ENCODE data around the gene GALNT7.

GALNT7 gene

DNA sequence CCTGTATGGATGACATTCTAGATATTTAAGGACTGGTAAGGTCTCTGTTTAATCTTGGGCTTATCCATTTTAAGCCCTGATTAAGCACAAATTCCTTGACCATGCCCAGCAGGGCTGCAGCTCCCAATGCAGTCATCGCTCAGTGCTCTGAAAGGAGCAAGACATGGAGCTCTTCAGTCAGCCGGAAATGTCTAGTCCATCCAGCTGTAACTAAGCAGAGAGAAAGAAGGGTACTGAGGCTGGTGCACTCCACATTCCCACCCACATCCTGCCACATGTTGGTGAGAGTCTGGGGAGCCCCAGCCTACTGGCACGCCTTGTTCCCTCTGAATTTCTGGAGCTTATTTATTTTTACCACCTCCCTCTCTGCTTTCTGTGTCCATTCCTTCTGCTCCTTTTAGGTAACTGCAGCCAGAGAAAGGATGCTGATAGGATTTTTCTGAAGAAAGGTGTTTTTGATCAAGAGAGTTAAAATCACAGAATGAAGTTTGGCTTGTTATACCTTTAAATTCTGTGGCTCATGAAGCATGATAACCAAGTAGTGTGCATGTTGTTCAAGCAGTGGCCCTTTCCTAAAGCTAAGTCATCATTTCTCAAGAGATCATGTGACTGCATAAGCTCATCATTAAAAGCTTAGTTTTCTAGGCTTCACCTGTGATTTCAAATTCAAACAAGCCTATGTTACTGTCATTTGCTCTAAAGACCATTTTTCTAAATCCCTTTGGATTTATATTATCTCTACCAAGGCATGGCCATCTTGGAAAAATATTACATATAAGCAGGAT is 74.0 kb downstream of the GALNT7 start:
- no peak for DNase-seq

DNA sequence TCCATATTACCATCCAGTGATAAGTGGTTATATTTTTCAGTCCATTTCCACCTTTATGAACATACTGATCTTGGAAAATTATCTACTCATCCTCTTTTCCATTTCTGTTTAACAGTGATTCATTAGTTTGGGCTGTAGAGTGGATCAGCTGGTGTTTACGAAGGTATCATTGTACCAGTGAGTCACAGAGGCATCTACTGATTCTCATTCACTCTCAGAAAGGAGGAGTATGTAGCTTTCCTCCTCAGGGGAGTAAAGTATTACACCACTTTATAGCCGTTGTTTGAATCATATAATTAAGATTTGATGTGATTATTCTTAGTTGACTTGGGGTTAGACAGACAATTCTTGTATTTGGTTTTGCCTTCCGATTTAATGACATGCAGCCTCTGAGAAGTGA is 74.7 kb downstream of the GALNT7 start:
- DNase-seq = no peak

DNA sequence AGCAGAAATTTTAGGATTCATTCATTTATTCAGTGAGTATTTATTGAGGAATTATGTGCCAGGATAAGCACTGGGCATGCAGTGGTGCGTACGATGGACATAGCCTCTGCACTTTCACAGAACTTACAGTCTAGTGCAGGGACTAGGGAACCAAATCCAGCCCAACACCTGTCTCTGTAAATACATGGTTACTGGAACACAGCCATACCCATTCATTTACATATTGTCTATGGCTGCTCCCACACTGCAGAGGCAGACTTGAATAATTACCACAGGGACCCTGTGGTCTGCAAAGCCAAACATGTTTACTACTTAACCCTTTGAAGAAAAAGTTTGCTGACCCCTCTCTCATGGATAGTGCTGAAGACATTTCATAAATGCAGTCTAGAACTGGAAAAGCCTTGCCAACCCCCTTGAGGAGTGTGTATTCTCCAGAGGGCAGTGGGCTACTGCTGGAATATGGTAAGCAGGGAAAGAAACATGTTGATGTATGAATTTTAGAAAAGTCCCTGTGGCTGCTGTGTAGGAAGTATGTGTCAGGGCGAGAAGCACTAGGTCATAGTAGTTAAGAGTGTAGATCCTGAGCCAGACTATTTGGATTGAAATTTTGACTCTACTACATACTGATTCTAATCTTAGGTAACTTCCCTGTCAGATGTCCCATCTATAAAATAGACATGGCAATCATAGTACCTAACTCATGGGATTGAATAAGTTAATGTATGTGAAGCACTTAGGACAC is 75.5 kb downstream of the GALNT7 start:
- no peak for DNase-seq

DNA sequence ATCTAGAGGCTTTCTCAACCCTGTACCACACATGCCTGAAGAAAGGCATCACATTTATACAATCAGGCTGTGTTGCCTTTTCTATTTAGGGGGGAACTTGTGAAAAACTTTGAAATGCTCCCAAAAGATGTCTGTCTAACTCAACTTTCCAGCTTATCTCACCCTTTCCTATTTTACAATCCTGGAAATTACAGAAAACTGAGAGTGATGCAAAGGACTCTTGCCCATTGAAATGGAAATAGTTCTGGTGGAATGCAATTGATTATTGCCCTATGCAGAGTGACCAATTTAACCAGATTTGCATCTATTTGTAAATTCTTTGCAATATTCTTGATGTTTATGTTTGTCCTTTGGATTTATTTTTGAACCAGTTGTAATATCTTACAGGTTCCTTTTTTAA is 77.3 kb downstream of the GALNT7 start:
- no peak for DNase-seq

DNA sequence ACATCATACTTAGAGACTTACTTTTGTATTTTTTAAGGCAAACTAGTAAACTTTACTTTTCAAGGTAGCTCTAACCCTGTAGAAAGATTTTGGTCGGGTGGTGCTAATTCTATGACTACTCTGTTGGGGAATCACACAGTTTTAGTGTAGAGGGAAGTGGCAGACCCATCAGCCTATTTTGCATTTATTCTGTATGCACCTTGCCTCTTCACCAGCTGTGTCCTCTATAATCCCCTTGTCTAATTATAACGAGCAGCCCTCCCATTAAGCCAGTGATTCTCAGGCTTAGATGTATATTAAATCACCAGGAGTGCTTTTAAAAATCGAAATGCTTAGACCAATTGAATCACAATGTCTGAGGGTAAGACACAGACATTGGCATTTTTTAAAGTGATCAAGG is 78.1 kb downstream of the GALNT7 start:
- no peak for DNase-seq

DNA sequence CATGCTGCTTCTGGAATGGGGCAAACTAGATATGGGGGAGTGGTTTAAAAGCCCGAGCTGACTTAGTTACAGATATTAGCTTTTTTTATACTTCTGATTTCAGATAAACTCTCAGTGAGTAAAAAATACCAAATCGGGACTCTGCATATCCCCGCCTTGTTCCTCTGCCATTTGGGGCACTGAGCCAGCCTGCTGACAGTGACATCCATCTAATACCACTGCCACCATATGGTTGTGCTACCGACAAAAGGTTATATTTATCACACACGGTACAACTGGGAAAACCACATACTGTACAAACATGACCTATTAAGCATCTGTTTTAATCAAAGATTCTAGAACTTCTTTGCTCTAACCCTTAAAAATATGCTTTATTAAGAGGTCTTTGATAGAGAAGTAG is 78.7 kb downstream of the GALNT7 start:
- DNase-seq = no peak

DNA sequence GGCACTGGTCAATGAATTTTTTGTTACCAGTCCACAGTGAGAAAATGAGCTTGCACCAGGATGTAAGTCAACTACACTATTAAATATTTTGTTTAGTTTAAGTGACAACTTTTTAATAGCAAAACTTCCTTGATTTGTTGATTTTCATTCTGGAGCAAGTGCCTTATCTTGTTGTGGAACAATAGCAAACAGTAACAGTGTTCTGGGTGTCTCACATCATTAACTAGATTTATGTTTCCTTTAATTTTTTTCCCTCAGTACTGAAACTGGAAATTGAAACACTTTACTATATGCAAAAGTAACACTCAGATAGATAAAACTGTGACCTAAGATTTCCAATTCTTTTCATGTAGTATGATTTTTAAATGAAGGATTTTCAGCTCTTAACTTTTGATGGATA is 80.1 kb downstream of the GALNT7 start:
- DNase-seq = no peak

DNA sequence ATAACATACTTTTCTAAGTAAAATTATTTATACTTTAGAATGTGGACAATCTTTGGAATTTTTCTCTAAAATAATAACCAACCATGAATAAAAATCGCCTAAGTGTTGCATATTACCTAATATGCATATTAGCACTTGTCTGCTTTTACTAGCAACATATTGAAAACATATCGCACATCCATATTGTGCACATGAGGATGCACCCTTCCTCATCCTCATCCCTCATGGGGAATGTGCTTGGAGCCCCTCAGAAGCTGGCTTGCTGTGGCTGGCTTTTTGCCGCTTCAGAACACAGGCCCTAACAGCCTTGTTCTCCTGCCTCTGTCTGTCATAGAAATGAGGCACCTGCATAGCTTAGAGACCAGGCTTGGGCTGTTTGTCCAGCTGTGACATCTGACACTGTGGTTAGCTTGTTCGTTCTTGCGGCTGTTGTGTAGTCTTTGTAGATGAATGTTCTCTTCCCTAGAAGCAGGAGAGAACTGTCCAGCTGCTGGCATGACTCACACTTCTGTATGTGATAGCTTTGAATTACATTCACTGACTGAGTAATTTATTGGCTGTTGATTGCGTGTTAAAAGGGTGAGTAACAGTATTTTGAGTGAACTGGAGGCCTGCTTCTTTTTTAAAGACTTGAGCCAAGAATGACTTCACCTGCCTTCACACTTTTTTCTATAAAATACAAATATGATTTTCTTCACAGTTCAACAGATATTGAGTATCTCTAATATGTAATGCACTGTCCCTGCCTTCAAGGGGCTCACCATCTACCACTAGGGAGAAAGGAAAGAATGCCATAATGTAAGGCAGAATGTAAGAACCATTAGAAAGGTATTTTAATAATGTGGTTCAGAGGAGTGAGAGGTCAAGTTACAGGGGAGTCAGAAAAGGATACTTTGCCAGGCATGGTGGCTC is 83.7 kb downstream of the GALNT7 start:
- peak; percentile 48 for DNase-seq

DNA sequence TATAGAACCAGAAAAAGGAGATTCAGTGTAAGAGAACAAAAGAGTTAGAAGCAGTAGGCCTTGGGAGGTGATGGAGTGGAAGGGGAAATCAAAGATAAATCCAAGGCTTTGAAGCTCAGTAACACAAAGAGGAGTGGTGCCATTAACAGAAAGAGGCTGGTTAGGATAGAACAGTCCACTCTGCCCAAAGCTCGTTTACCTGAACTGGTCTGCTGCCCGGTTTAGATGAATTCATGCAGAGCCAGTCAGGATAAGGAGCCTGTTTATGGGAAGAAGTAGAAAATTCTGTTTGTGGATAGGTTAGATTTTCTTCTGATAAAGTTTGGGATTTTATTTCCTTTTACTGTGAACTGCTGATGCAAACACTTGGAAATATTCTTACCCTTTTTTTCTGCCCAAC is 85.0 kb downstream of the GALNT7 start:
- DNase-seq = no peak

DNA sequence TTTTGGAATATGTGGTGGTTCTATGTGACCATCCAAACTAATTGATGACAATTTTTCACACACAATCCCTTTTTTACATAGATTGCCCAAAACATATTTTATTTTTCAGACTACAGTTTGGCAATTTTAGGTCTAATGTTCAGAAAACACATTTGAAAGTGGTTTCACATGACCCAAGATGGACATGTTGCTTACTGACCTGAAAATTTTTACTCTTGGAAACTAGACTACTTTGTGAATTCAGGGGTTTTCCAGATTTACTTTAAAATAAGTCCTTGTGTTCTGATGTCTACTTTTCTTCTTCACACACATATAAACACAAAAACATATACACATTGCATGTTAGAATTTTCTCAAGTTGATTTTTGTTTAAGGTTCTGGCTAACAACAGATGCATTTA is 86.0 kb downstream of the GALNT7 start:
- no peak for DNase-seq

DNA sequence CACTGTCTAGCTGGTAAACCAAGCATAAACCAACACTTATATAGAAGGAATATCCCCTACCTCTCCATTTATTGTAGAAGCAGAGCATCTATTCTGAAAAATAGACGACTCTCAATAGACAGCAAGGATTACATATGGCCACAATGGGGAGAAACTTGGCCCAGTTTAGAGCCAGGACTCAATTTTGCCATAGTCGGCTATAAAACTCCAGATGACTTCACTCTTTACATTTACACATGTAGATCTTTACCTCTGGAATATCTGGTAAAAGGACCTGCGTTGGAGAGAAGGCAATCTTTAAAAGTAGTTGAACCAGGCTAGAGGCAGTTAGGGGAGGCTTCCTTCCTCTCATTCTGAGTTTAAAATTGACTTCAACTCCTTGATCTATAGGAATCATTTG is 88.2 kb downstream of the GALNT7 start:
- DNase-seq = no peak

DNA sequence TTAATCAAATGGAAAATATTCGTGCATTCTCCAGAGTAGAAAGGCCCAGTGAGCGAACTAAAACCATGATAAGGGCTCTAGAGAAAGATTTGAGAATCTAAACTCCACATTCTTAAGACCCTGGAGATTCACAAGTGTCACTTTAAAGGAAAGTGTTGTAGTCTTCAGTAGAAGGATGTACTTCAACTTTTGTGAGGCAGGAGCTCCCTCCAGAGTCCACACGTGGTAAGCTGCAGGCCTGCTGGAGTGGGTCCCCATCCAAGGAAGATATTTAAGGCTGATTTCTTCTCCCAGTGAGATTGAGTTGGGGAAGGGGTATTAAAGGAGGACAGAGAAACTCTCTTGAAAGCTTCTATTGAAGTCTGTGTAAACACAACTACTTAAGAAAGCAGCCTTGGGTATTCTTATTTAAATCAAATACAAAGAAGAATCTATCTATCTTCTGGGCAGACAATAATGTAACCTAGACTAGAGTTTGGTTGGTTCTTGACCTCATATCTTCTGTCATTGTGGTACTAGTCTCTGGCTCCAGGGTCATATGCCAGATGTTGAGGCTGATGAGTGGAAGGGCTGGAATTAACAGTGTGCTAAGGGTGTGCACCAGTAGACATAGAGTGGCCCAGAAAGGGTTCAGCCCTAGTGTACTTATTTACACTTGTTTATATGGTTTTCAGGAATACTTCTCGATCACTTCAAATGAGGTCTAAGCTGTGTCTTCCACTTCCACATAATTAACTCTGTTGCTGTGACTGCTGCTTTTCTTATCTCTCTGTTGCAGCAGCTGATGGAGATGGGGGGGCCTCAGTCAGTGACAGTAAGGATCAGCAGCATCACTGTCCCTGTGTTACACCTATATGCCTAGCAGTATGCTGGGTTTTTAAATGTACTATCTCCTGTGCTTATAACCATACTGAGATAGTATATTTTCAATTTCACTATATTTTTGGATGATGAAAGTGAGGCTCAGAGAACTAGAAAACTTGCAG is 89.4 kb downstream of the GALNT7 start:
- DNase-seq = no peak

DNA sequence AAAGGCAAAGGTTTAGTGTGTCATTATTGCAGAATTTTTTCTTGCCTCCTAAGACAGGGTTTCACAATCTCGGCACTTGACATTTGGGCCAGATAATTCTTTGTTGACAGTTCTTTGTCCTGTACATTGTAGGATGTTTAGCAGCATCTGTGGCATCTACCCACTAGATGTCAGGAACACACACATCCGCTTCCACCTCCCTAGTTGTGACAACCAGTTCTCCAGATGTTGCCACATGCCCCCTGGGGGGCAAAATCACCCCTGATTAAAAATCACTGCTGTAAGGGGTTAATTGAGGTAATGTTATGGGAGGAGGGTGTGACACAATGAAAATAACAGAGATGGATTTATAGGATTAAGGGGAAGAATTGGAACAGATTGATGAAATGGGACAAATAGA is 90.3 kb downstream of the GALNT7 start:
- DNase-seq = no peak

DNA sequence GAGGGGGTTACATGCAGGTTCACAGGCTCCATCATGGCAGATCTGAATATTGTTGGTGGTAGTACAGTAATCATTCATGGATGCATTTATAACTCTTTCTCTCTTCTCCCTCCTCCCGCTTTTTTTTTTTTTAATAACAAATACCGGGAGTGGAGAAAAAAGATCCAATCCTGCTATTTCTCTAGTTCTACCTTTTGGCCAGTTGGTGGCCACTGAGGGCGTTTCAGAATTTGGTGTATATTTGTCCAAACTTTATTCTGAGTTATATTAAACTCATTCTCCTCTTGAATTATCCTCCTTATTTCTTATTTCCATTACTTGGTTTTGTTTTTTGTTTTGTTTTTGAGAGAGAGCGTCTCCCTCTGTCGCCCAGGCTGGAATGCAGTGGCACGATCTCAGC is 90.7 kb downstream of the GALNT7 start:
- DNase-seq = no peak

DNA sequence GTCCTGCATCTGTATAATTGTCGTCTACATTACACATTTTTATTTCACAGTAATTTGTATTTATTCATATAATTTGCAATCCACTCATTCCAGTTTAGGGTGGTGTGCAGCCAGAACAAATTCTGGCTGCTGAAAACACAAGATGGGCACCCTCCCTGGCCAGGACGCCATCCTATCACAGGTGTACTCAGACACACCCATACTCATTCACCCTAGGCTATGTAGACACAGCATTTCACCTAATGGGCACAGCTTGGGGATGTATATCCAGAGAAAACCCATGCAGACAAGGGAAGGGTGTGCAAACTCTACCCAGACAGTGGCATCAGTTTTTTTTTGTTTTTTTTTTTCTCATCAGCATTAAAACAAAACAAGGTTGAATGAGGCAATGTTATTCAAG is 92.4 kb downstream of the GALNT7 start:
- no peak for DNase-seq

DNA sequence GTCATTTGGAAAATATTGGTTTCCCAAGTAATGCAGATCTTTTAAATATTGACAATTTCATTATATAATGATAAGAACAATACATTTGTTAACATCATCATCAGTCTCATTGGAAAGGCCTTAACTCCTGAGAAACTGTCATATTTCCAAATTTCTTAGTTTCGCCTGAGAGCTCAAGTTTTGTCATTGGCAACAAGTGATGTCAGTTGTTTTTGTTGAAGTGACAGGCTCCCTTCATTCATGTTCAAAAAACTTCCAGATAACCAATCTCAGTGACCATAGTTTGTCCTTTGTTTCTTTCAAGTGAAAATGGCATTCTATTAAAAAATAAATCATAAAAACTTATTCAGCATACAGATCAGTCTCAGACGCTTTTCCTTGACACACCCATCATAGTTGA is 93.8 kb downstream of the GALNT7 start:
- DNase-seq = no peak

DNA sequence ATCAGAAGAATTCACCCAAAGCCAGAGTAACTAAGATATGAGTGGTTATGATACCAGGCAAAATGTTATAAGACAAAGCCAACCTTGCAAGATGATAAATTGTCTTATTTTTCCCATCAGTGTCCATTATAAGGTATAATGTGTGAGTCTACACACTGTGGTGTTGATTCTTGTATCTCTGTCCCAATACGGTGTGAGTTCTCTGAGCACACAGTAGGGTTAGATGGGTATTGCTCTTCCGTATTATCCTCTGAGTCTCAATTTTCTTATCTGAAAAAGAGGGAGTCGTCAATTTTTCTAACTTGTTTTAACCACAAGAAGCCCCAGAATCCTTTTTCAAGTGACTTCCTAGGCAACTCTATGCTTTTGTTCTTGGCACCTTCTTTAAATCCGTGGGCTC is 95.6 kb downstream of the GALNT7 start:
- DNase-seq = no peak

DNA sequence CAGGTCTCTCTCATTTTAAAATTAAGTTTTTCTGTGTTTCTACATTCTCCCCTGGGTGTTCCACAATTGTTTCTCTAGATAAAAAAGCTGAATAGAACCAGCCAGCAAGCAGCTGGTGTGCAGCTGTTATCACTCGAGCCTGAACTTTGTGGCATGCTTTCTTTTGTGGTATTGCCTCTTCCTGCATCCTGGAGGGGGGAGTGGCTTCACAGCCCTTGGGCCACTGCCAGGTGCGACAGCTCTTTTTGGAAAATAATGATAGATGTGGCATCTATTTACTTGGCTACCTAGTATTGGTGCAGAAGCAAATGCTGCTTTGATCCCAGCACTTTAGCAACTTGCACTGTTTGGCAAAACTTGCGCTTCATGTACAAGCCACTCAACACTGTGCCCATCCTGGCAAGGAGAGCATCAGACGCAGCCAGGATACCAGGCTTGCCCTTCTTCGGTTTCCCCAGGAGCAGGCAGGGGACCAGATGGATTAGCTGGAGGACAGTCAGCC is 96.1 kb downstream of the GALNT7 start:
- DNase-seq = no peak

DNA sequence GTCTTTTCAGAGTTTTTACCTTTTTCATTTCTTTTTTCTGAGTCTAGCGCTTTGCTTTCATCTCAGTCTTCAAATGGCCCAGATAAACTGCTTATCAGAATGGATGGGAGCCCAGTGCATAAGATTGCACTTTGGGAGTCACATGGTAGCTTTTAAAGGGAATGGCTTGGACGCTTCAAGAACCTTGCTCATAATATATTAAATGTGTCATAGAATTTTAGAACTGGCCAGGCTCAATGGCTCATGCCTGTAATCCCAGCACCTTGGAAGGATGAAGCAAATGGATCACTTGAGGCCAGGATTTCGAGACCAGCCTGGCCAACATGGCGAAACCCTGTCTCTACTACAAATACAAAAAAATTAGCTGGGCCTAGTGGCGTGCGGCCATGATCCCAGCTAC is 97.1 kb downstream of the GALNT7 start:
- no peak for DNase-seq

DNA sequence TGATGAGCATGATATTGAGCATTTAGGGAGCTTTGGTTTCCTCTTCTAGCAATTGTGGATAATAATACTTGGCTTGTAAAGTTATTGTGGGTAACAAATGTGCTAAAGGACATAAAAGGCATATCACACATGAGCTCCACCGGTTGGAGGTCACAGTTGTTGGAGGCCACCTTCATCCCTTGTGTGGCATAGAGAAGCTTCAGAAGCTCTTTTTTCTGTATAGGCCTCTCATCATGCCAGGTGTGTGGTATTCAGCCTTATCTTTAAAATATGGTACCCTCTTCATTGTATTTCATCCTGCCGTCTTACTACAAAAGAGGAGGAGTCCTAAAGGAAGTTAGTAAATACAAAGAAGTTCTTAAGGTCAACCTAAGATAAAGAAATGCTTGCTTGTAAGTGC is 99.1 kb downstream of the GALNT7 start:
- DNase-seq = no peak

DNA sequence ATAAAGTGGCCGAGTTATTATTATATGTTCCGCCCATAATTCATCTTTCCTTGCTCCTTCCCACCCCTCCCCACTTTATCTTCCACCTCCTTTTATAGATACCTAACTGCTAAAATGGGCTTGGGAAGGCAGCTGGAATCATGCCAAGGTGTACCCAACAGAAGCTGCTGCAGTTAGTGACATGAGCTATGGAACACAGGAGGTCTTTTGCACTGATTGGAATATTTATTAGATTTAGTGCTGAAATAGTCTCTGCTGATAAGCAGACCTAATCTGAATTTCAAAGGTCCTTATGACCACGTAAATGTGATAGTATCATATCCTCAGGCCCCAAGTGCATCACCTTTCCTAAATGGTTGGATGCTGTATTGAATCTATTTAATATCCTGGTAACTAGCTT is 100.7 kb downstream of the GALNT7 start:
- no peak for DNase-seq

All from SIG-M5 (cell line).